Measurements from ENCODE around the gene CFAP54. TPM values are rescaled to one million over a fixed set of nuclear protein-coding genes. Genes with fewer than 3 reads are reported as not detected.
"Not testable (repeated sequence)": the region's sequence is repeated elsewhere in the genome, so short reads cannot be mapped to it uniquely, and the experiment has no call there.

Gene CFAP54
- total RNA-seq, 1 experiment from 2014 or later: 0.16 TPM

DNA sequence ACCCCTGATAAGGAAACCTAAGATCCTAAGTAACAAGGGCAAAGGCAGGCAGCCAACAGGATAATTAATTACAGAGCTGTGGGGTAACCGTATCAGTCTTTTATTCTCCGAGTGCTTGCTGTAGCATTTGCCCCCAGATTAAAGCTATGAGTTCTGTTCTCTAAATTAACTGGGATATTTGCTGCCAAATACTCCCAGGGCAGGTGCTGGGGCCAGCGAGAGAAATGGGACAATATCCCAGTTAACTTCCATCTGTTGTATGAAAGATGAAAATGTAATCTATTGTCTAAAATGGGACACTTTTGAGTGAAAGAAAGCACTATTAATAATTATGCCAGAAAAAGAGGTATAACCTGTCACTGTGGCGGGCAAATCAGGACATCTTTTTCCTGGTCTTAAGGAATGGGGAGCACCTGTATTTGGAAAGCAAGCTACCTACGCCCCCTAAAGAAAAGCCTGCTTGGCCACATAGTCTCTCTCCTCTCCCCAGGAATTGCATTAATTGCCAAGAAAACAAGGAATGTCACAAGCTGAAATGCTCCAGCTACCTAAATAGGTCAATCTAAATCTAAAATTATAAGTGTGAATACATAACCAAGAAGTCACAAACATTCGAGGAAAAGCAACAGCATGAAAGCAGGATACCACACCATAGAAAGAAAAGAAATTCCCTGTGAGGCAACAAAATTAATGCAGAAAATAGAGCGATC lies 26.7 kb upstream of the CFAP54 start:
- H3K27ac ChIP-seq: no peak overlapping the region
- no peak for DNase-seq
- no peaks in the 10 kb centered on the region for H3K4me1 ChIP-seq
- no peaks in the 10 kb centered on the region for H3K36me3 ChIP-seq
- H3K27me3 ChIP-seq: no peaks in the 10 kb centered on the region
- no peaks in the 10 kb centered on the region for H3K9me3 ChIP-seq (replicated peaks)
- H3K4me3 ChIP-seq: no peak overlapping the region

DNA sequence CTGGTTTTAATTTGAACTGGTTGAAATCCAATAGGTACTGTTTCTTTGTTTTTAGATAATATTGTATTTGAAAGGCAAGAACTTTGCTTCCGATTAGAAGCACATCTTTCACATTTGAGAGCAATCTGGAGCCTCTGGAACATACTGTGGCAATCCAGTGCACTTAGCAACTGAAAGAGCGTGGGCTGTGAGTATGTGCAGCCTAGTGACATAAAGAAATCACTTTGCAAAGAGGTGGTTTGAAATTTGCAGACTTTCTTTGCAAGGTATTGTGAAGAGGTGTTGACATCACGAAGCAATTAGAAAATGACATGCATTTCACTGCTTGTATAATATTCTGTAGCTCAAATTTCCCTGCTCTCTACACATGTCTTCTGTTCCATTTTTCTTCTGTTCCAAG lies 23.5 kb upstream of the CFAP54 start:
- Histone ChIP-seq H3K27ac (no peak overlapping the region), H3K36me3 (no peaks in the 10 kb centered on the region), H3K27me3 (no peaks in the 10 kb centered on the region), H3K4me3 (no peak overlapping the region), H3K9me3 (replicated peaks) (no peaks in the 10 kb centered on the region), H3K4me1 (no peaks in the 10 kb centered on the region)
- no peak for DNase-seq

DNA sequence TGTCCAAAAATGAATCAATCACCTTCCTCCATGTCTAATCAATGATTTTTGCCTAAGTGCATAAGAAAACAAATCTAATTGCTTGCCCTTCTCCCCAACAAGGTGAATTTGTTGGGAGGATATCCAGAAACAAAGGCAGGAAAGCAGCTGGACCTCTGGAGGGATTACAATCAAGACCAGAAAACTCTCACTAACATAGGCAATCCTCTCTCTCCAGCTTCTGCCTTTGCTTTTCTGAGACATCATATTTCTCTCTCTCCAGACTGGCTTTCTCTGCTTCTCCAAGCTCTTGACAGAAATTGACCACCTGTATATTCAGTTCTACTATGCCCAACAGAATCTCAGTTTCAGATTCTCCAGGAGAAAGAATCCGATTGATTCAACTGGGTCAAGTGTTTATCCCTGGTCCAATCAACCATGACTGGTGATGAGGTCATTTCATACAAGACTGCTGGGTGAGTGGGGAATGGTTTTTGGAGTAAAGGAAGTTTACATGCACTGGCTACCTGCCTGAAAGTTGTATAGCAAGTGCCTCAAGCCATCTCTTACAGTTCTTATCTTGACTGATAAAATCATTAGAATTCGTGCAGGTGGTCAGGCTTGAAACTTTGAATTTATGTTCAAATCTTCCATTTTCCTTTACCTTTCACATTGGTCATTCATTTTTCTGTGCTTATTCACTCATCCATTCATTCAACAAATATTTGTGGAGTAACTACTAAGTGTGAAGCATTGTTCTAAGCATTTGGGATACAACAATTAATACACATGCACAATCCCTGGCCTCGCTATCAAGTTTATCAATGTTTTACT lies 22.2 kb upstream of the CFAP54 start:
- Histone ChIP-seq H3K36me3 (no peaks in the 10 kb centered on the region), H3K27me3 (no peaks in the 10 kb centered on the region), H3K27ac (no peak overlapping the region), H3K4me1 (no peaks in the 10 kb centered on the region), H3K4me3 (no peak overlapping the region), H3K9me3 (replicated peaks) (no peaks in the 10 kb centered on the region)
- DNase-seq: no peak

DNA sequence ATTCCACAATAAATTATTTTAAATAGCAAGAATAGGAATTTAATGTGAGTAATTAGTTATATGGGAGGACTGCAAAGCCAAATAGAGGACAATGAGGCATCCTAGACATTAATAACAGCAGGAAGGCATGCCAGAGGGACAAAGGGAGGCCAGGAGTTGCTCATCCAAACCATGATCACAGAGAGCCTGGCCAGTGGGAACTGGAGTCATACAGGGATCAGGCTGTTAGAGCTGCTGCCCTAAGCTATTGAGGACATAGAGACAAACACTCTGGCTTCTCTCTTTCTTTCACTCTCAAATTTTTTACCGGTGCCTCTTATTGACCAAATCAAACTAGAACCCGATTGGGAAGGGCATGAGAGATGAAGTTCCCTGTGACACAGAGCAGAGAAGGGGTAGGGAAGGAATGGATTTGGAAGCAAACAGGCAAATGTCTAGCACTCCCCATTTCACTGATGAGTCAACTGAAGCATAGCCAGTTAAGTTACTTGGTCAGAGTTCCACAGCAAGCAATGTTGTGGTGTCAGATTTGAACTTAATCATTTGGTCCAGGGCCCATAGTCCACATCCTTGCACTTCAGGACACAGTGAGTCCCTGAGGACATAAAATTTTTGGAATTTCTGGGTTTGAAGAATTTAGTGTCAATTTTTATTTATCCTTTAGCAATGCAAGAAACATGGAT lies 17.9 kb upstream of the CFAP54 start:
- H3K36me3 ChIP-seq: no peaks in the 10 kb centered on the region
- no peak for DNase-seq

DNA sequence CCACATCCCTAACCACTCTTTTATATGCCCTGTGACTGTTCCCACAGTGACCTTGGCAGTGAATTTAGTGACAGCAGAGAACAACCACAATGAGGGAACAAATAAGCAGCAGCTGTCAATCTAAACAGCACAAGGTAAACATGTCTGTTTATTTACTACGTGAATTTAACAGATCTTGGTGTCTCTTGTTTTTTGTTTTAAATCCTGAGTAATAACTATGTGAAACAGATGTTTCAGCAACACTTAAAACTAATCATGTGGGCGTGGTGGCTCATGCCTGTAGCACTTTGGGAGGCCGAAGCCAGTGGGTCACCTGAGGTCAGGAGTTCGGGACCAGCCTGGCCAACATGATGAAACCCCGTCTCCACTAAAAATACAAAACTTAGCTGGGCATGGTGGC lies 17.0 kb upstream of the CFAP54 start:
- Histone ChIP-seq H3K27ac (no peak overlapping the region), H3K9me3 (replicated peaks) (no peaks in the 10 kb centered on the region), H3K27me3 (no peaks in the 10 kb centered on the region), H3K36me3 (no peaks in the 10 kb centered on the region), H3K4me3 (no peak overlapping the region), H3K4me1 (no peaks in the 10 kb centered on the region)
- DNase-seq: no peak

More for the DNA sequence above, 17.9 kb upstream of the CFAP54 start:
- Histone ChIP-seq H3K27me3 (no peaks in the 10 kb centered on the region), H3K27ac (no peak overlapping the region), H3K4me1 (no peaks in the 10 kb centered on the region), H3K9me3 (replicated peaks) (no peaks in the 10 kb centered on the region), H3K4me3 (no peak overlapping the region)

DNA sequence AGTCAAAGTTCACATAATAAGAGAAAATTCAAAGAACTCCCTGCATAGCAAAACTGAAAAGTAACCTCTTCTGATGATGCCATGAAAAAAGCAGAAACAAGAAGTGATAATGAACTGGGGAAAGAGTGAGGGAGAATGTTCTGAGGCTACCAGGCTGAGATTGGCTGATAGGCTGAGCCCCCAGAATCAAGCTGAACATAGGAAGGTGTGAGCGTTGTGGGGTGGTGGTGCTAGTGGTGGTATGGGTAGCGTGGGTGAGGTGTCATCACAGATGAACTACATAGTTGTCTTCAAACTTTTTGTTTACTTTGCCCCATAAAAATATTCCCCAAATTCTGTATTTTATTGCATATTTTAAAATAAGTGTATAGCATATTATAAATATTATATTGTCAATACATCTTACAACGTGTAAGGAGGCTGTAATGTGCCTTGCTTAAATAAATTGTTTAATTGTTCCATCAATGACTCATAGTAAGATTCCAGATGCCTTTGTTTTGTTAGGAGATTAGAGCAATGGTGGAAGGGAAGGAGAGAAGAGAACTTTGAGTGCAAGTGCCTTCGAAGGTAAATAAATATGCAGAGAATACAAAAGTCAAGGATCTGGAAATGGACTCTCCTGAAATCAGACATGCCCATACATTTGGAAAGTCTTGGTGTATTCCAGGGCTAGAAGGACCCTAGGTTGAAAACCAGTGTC lies 15.8 kb upstream of the CFAP54 start:
- Histone ChIP-seq H3K36me3 (no peaks in the 10 kb centered on the region), H3K4me3 (no peak overlapping the region), H3K9me3 (replicated peaks) (no peaks in the 10 kb centered on the region), H3K27ac (no peak overlapping the region), H3K4me1 (no peaks in the 10 kb centered on the region), H3K27me3 (no peaks in the 10 kb centered on the region)
- DNase-seq: no peak

DNA sequence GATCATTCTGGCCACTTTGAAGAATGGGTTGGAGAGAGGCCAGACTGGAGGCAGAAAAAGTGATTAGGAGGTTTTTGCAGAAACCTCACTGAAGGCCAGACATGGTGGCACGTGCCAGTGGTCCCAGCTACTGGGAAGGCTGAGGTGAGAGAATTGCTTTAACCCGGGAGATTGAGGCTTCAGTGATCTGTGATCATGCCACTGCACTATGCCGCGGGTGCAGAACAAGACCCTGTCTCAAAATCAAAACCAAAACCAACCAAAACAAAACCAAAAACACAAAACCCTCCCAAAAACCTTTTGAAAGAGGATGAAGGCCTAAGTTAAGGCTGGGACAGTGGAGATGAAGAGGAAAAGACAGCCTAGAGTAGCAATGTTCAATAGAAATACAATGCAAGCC lies 15.2 kb upstream of the CFAP54 start:
- H3K36me3 ChIP-seq: no peaks in the 10 kb centered on the region
- no peak for DNase-seq

DNA sequence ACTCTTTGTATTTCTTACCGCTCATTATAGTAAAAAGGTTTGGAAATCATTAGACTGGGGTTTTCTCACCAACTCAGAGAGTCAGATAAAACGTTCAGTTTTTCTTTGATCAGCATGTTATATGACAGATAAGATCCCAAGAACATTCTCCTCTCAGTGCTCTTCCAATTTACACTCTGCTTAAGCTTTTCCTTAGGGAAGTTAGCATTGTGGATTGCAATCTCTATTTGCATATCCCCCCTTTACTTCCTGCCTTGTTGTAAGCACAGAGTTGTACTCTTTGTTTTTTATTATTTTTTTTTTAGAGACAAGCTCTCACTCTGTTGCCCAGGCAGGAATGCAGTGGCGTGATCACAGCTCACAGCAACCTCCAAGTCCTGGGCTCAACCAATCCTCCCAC lies 11.4 kb upstream of the CFAP54 start:
- Histone ChIP-seq H3K9me3 (replicated peaks) (no peaks in the 10 kb centered on the region), H3K27ac (no peak overlapping the region), H3K4me3 (no peak overlapping the region), H3K36me3 (no peaks in the 10 kb centered on the region), H3K27me3 (no peaks in the 10 kb centered on the region), H3K4me1 (no peaks in the 10 kb centered on the region)
- no peak for DNase-seq

More for the DNA sequence above, 15.2 kb upstream of the CFAP54 start:
- no peaks in the 10 kb centered on the region for H3K9me3 ChIP-seq (replicated peaks)
- H3K4me3 ChIP-seq: no peak overlapping the region
- H3K27me3 ChIP-seq: no peaks in the 10 kb centered on the region
- no peak overlapping the region for H3K27ac ChIP-seq
- no peaks in the 10 kb centered on the region for H3K4me1 ChIP-seq

DNA sequence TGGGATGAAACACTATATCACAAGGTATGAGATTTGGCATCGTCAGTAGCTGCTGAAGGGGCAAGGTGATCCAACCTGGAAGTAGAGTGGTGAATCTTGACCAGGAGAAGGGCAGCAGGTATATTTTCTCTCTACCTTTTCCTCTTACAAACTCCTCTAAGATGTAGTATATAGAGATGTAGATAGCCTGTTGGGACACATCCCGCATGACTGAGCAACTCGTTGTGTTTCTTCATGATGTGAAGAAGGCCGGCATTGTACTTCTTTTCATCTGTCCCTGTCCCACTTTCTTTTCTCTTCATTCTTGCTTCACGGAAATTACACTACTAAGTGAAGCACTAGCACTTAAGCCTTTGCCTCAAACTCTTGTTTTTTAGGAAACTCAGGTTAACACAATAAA lies 7.3 kb upstream of the CFAP54 start:
- Histone ChIP-seq H3K27me3 (no peaks in the 10 kb centered on the region), H3K4me3 (no peak overlapping the region), H3K27ac (no peak overlapping the region), H3K9me3 (replicated peaks) (no peaks in the 10 kb centered on the region), H3K4me1 (no peaks in the 10 kb centered on the region), H3K36me3 (no peaks in the 10 kb centered on the region)
- DNase-seq: no peak

DNA sequence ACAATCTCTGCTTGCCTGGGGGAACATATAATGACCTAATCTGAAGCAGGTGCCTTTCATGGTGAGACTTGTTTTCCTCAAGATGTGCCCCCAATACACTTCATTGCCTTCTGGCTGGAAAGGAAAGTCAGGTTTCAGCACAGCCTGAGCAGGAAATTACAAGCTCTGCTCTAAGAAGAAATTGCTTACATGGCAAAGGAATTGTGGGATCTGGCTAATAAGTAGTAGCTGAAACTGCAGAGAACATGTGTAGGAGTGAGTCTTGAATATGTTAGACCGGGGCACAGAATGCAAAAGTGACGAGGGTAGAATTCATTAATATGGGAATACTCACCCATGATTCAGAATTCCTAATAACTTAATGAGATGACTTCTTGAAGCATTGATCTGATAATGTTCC lies 6.3 kb upstream of the CFAP54 start:
- no peaks in the 10 kb centered on the region for H3K27me3 ChIP-seq
- H3K4me3 ChIP-seq: no peak overlapping the region
- no peak overlapping the region for H3K27ac ChIP-seq
- H3K9me3 ChIP-seq (replicated peaks): no peaks in the 10 kb centered on the region
- no peak for DNase-seq
- H3K36me3 ChIP-seq: no peaks in the 10 kb centered on the region
- H3K4me1 ChIP-seq: no peaks in the 10 kb centered on the region

DNA sequence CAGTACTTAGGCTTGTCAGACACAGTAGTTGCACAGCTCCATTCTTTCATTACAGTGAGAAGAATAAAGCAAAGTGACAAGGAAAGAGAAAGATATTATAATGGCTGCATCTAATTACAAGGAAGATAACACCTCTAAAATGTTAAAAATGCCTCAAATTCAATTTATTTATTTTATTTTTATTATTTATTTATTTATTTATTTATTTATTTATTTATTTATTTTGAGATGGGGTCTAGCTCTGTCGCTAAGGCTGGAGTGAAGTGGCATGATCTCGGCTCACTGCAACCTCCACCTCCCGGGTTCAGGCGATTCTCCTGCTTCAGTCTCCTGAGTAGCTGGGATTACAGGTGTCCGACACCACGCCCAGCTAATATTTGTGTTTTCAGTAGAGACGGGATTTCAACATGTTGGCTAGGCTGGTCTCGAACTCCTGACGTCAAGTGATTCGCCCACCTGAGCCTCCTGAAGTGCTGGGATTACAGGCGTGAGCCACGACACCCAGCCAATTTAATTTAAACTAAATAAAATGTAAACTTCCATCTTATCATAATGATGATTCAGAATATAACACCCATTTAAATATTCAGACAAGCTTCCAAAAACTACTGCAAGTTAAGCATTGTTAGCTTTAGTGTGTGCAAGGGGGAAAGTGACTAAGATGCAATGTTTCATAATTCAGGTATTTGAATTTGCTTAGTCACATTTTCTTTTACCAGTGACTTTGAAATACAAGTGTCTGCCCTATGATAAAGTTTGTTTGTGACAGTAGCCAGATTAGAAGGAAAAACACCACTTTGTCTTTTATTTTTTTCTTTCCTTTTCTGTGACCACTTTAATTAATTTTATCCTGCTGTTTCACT lies 2.4 kb upstream of the CFAP54 start:
- Histone ChIP-seq H3K36me3 (no peaks in the 10 kb centered on the region), H3K27me3 (peaks cover 4% of the 10 kb centered on the region; the same call in 1 of the 2 replicates), H3K9me3 (replicated peaks) (no peaks in the 10 kb centered on the region), H3K27ac (no peak overlapping the region), H3K4me1 (no peaks in the 10 kb centered on the region), H3K4me3 (no peak overlapping the region)
- DNase-seq: no peak

DNA sequence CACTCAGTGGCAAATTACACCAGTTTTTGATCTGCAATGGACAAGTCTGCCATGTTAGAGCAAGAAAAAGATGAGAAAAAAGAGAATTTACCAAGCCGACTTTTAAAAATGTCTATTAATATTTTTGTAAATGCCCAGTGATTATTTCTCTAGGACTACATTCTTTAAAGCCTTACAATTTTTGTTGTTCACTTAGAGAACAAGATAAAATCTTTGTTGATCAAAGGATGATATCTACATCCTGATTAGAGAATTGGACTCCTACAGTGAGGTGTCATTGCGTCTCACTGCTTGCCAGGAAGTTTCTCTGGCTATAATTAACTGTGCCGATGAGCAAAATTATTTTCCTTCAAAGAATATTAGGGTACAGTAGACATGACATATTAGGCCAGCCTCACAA lies 1.7 kb upstream of the CFAP54 start:
- no peaks in the 10 kb centered on the region for H3K4me1 ChIP-seq
- DNase-seq: no peak
- H3K4me3 ChIP-seq: no peak overlapping the region
- H3K27me3 ChIP-seq: peaks cover 4% of the 10 kb centered on the region; the same call in 1 of the 2 replicates
- H3K27ac ChIP-seq: no peak overlapping the region
- no peaks in the 10 kb centered on the region for H3K36me3 ChIP-seq
- H3K9me3 ChIP-seq (replicated peaks): no peaks in the 10 kb centered on the region

DNA sequence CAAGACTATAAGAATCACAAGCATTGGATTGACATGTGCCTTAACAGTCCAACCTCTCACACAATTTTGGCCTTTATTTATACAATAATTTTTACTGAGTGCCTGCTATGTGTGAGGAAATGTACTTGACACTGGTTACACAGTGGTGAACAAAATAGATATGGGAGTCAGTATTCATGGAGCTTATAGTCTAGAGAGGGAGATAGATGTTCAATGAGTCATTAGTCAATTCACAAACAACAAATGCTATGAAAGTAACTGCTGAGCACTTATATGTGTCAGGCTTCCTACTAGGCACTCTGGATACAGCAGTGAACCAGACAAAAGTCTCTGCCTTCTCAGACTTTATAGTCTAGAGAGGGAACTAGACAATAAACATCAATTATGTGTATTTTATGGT lies 3.7 kb downstream of the CFAP54 start:
- H3K4me1 ChIP-seq: no peaks in the 10 kb centered on the region
- H3K36me3 ChIP-seq: no peaks in the 10 kb centered on the region
- no peaks in the 10 kb centered on the region for H3K9me3 ChIP-seq (replicated peaks)
- no peak overlapping the region for H3K4me3 ChIP-seq
- H3K27me3 ChIP-seq: peaks cover 4% of the 10 kb centered on the region; the same call in 1 of the 2 replicates
- DNase-seq: no peak
- H3K27ac ChIP-seq: no peak overlapping the region

DNA sequence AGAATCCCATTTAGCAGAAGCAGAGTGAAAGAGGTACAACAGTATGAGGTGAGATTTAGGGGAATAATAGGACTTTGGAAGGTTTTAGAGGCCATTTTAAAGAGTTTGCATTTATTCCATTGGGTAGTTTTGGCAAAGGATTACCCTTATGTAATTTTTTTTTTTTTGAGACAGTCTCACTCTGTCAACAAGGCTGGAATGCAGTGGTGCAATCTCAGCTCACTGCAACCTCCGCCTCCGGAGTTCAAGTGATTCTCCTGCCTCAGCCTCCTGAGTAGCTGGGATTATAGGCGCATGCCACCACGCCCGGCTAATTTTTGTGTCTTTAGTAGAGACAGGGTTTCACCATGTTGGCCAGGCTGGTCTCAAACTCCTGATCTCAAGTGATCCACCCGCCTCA lies 4.8 kb downstream of the CFAP54 start:
- H3K4me1 ChIP-seq; H3K27ac ChIP-seq; H3K36me3 ChIP-seq; DNase-seq; H3K9me3 ChIP-seq (replicated peaks); H3K27me3 ChIP-seq; H3K4me3 ChIP-seq: not testable (repeated sequence)
